GM21390 (cell line): Measurements from ENCODE around the gene BATF2.
A peak's percentile ranks its signal among the peaks of the same experiment; 100 is the strongest.
"Not testable (repeated sequence)": the region's sequence is repeated elsewhere in the genome, so short reads cannot be mapped to it uniquely, and the experiment has no call there.

Experiments used
- ATAC-seq: cut with Tn5 transposase; IDR thresholded peaks from one replicate; pipeline ENCODE4 v1.9.1; 2021; ENCODE audit not compliant: unreplicated experiment

BATF2 gene

DNA sequence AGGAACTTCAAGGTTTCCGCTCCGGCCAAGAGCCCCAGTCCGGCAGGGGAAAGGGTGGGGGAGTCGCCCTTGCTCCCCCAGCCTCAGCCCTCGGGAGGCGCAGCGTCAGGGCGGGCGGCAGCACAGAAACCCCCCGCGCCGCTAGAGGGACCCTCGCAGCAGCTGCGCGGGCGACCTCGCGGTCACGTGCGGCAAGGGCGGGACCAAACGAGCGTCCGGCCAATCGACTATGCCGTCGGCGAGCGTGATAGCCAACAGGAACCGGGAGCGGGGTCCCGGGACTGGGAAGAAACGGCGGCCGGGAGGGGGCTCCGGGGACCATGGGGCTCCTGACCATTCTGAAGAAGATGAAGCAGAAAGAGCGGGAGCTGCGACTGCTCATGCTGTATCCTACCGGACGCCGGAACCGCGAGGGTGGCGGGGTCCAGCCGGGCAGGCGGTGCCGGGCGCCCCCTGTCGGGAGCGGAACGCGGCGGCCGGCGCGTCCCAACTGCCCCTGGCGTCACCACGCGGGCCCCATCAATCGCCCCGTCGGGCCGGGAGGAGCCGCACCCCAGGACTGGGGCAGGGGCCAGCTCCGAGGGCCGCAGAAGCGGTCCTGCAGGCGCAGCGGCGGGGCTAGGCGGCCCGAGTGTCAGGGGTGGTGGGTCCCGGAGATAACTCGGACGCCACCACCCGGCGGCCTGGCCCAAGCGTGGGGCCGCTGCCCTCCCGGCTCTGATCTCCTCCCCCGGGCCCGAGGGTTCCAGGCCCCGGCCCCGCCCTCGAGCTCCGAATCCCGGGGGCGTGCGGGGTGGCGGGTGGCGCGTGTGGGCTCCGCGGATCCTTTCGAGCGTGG lies 17.3 kb upstream of the BATF2 start, which contains the start of gene ARL2:
TSS of gene ARL2 (plus strand) at position 273 of the 838 bp plus-strand sequence. CDS start at position 321, 48 bp downstream.
- ATAC-seq, result peak; percentile 71

DNA sequence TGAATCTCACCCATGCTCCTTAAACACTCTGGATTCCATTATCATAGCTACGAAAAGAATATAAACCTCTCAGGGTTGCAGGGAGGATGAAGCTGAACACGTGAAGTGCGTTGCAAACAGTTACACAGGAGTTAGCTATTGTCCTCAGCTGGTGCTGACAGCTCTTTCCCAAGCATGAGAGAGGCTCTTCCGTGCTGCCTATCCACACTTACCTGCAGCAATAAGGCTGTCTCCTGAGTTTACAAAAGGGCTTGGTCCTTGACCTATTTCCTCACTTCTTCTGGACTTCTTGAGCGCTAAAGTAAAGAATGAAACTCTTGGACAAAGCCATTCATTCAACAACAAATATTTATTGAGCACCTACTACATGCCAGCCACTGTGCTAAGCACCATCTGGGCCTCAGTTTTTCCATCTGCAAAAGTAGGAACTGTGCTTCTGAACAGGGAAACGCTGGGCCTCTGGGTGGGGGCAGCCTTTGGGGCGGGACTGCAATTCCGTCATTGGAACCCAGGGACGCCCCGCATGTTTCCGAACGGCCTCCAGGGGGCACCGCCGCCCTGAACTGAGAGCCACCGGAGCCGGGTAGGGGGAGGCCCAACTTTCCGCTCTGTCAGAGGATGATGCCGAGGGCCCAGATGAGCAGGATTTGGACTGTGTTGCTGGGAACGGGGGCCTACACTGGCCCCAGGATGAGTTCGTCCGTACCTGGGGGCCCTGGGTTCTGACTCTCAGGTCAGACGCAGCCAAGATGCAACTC lies 16.5 kb upstream of the BATF2 start:
- peak; percentile 62 for ATAC-seq

DNA sequence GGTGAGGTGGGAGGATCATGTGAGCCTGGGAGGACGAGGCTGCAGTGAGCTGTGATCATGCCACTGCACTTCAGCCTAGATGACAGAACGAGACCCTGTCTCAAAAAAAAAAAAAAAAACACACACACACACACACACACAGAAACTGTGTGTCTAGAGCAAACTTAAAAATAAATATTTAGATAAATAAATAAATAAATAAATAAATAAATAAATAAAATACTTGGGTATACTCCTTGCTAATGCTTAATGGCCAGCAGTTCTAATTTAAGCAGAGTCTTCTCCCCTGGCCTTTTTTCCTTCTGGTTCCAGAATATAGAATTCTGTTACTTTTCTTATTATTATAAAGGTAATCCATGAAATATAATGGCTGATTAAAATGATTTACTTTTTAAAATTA lies 12.1 kb upstream of the BATF2 start:
- no peak for ATAC-seq

DNA sequence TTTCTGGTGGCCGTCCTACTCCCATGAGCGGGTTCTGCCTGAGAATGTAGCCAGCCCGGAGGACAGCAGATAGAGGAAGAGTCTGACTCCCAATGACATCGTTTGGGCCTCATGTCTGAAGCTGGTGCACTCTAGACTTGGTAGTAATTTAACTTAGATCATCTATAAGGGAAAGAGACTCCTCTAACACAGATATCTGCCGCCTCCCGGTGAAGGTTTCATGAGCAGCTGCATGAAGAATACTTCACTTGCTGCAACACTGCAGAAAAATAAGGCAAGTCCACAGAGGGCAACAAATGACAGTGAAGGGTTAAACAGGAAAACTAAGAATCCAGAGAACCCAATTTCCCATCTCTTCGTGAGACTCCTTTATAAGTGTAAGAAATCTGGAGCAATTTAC lies 11.2 kb upstream of the BATF2 start:
- no peak for ATAC-seq

DNA sequence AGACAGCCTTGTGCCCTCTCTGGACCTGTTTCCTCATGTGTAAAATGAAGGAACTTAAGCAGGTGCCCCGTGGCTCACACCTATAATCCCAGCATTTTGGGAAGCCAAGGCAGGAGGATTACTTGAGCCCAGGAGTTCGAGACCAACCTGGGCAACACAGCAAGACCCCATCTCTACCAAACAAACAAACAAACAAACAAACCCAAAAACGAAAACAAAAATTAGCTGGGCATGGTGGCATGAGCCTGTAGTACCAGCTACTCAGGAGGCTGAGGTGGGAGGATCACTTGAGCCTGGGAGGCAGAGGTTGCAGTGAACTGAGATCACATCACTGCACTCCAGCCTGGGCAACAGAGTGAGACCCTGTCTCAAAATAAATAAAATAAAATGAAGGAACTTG lies 7.2 kb upstream of the BATF2 start:
- not testable (repeated sequence) for ATAC-seq

DNA sequence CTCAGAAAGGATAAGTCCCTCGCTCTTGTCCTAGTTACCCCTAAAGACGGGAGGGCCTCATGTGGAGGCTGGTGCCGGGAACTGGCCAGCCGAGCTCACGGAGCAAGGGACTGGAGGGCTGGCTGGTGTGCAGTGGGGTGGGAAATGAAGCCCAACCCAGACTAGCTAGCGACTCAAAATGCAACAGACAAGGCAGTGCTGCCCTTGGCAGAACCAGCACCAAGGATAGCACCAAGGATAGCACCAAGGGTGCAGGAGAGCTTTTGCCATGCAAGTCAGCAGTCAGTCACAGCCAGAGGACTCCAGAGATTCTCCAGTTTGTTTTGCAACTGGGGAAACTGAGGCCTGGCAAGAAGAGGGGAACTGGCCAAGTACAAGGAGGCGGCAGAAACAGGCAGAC lies 6.5 kb upstream of the BATF2 start:
- ATAC-seq, result no peak

DNA sequence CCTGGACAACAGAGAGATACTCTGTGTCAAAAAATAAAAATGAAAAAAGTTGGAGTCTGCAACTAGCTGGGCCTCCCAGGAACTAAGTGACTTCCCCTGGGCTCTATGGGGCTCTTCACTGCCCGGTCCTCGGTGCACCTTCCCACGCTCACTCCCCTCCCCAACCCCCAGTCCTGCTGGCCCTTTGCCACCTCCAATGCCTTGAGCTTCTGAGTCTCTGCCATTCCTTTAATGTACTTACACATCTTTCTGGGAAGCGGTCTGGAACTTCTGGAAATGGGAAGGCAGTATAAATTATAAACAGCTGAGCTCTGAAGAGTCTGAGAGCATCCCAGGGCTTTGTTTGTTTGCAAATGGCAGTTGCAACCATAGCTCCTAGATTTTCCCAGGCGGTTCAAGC lies 5.9 kb upstream of the BATF2 start:
- no peak for ATAC-seq

DNA sequence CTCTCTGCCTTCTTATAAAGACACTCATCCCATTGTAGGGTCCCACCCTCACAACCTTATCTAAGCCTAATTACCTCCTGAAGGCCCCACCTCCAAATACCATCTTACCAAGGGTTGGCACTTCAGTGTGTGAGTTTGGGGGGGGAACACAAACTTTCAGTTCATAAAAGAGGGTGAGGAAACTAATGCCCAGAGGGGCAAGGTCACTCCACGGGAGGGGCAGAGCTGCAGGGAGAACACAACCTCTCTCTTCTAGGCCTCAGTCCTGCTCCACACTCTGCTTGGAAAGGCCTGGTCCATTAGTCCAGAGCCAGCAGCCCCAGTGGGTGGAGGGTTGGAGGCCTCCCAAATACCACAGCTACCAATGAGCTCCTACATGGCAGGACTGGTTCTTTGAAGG lies 2.7 kb upstream of the BATF2 start:
- no peak for ATAC-seq

DNA sequence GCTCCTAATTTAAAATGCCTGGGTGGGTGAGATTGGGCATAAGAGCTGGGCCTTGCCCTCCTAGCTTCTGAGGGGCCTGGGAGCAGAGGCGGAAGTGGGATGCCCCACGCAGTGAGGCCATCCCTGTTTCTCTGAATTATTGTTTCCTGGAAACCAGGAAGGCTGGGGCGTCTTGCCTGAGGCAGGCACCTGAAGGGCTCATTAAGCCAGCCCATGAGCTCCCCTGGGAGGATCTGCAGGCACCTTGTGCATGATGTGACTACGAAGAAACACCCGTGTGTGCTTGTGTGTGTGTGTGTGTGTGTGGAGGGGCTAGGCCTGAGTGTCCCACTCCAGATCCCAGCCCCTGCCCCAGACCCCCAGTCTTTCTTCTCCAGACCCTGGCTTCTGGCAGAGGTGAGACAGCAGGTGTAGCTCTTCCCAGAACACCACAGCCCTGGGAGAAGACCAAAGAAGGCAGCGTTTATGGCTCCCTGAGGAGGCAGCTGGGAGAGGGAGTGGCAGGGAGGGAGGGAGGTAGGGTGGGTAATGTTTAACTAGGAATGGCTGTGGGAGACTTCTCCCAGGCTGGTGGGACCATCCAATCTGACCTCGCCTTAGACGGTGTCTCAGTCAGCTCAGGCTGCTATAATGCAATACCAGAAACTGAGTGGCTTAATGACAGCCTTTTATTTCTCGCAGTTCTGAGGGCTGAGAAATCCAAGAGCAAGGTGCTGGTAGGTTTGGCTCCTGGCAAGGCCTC lies 2.1 kb upstream of the BATF2 start:
- no peak for ATAC-seq

DNA sequence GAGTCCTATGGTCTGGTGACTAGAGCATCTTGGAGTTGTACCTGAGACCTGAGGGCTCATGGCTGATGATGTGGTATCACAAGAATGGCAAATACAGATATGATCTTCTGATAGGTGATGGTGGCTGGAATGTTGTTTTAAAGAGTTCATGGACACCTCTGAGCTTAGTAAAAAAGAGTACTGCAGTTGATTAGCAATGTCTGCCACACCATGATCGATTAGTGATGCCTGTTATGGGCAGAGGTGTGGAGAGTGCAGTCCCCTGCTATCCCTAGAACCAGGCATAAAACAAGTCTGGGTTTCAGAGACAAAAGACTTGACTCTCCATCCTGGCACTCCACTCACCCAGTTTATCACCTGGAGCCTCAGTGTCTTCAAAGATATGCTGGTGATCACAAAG lies 1.4 kb upstream of the BATF2 start:
- no peak for ATAC-seq

DNA sequence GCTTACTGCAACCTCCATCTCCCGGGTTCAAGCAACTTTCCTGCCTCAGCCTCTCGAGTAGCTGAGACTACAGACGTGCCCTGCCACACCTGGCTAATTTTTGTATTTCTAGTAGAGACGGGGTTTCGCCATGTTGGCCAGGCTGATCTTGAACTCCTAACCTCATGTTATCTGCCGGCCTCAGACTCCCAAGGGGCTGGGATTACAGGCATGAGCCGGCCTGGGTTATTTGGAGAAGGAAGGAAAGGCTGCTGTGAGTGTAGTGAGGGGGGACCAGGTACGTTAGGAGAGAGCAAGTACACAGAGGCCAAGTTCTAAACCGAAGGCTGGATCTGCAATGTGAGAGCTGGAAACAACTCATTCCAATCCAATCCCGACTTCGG lies 453 bp downstream of the BATF2 start:
- no peak for ATAC-seq

DNA sequence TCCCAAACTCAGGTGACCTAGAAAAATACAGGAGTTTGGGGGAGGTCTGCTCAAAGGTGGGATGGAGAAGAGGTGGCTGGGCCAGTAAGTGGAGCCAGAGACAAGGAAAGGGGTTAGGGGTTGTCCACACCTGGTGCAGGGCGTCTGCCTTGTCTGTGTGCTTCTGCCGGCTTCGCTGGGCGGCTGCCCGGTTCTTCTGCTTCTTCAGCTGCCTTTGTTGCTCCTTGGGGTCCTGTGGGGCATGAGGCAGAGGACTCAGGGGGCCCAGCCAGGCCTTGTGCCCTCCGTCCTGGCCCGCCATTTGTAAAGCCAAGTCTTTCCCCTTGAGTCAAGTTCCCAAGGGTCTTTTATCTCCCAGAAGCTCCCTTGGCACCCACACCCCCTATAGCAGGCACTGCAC lies 2.5 kb downstream of the BATF2 start:
- ATAC-seq, result no peak

DNA sequence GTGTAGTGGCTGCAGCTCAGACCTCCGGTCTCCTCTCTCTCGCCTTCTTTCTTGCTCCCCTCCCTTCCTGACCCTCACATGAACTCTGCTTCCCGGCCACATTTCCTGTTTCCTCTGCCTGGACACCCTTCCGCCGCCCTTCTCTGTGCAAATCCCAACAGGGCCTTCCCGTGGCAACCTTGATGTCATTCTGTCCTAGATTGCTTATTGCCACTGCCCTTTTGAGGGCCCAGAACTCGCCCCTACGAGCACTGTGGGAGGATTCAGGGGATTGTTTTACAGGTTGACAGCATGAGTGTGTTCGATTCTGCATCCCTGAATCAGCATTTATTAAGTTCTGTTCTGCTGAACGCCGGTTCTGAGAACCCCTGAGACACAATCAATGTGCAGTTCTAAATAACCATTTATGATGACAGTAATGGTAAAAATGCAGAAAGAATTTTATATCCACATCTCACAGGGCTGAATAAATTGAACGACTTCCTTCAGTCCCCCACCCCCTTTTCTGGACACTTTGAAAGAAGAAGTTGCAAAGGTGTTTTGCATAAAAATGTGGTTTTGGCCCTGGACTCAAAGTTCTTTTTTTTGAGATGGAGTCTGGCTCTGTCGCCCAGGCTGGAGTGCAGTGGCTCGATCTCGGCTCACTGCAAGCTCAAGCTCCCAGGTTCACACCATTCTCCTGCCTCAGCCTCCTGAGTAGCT lies 6.4 kb downstream of the BATF2 start:
- no peak for ATAC-seq

DNA sequence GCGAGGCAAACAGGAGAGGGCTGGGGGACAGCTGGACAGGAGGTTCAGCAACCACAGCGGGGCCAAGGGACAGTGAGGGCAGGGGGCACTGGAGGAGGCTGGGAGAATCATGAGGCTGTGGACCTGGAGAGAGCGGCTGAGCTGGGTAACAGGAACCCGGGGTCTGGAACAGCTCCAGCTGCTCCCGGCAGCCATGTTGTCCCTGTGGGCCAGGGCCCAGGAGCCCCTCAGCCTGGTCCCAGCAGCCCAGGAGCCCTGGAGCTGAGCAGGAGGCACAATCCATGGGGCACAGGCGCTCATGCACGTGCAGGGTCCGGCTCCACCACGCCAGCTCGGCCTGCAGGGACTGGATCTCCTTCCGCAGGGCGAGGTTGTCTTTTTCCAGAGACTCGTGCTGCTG lies 7.4 kb downstream of the BATF2 start:
- ATAC-seq, result no peak

DNA sequence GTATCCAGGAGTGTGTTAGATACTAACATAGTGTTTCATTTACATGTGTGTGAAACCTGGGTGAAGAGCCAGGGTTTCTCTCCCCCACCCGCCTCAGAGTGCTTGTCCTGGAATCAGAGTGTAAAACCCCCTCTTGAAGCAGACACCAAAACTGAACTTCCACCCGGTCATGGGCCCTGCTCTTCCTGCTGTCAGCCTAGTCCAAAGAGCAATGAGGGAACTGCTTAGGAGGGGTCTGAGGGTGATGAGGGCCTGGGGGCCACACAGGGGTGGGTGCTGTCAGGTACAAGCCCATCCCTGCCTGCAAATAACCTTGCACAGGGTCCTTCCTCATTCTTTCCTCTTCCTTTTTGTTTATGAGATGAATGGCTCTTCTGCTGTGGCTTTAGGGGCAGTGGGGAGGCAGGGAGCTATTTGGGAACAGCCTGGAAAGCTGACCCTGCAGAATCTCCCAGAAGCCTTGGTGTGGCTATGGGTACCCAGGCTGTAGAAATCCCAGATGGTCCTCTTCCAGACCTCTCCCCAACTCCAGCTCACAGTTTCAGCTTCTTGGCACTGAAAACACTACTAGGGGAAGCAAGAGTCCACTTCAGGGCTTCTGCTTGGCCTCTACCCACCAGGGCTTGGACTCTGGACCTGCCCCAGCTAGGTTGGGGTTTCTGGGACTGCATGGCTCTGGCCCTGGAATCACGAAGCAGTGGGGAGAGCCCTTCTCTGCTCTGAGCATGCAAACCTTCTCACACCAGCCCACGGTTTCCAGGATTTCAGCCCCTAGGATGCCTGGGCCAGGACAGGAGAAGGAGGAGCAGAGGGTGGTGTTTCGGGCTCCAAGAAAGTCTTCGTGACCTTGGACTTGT lies 8.5 kb downstream of the BATF2 start:
- ATAC-seq, result no peak

DNA sequence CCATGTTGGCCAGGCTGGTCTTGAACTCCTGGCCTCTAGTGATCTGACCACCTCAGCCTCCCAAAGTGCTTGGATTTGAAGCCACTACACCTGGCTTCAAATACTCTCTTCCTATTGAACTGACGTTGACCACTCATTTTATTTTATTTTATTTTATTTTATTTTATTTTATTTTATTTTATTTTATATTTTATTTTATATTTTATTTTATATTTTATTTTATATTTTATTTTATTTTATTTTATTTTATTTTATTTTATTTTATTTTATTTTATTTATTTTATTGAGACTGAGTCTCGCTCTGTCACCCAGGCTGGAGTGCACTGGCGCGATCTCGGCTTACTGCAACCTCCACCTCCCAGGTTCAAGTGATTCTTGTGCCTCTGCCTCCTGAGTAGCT lies 13.4 kb downstream of the BATF2 start:
- not testable (repeated sequence) for ATAC-seq

DNA sequence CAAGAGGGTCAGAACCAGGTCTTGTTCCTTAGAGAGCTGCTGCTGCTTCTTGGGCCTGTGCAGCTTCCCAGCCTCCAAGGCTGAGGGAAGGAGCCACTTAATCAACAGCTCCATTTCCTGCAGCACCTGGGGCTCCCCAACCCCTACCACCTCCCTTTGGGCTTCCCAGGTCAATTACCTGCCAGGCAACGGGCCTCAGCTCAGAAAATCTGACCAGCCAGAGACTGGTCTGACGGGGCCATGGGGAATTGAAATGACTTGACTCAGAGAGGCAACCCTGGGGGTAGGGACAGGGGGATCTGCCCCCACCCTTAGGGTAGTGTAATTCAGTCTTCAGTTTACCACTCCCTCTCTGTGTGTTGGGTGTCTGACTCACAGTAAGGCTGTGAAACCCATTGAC lies 20.1 kb downstream of the BATF2 start:
- no peak for ATAC-seq

DNA sequence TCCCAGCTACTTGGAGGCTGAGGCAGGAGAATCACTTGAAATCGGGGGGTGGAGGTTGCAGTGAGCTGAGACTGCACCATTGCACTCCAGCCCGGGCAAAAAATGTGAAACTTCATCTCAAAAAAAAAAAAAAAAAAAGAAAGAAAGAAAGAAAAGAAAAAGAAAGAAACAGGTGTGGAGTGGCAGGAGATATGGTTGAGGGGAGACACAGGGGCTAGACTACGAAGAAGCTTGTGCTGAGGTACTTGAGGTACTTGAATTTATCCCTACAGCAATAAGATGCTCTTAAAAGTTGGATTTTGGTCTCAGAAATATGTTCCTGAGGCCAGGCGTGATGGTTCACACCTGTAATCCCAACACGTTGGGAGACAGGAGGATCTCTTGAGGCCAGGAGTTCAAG lies 22.6 kb downstream of the BATF2 start:
- ATAC-seq, result no peak

DNA sequence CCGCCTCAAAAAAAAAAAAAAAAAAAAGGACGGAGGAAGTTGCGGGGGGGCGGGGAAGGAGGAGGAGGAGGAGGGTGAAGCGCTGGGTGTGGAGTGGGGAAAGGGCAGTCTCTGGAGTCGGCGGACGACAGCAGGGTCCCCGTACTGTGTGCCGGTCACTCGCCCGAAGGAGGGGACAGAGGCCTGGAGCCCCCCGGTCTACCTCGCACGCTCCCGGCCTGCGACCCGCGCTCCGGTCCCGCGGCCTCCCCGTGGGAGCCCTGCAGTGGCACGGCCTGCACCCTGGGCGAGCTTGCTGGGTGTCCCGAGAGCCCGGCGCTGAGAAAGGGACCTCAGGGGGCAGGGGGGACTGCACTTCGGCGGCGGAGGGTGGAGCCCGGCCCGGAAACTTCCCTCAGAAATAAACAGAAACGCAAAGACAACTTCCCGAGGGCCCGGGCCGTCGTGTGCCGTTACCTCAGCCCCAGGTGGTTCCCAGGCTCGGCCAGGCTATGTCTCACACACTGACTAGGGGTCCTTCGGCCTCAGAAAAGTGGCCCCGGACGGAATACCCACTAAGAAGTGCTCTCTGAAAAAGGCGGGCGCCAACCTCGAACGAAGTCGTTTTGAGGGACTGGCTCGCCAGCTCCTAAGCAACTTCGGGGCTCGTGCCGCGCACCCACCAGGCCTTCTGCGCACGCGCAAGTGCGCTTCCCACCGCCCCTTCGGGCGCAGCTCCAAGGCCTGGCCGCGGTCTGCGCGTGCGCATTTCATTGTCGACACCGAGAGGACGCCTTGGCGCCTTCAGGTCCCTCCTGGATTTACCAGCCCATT lies 25.1 kb downstream of the BATF2 start, which contains the start of gene MAJIN:
TSS of gene MAJIN (minus strand) at position 688 of the 813 bp plus-strand sequence. CDS start 12,703 bp downstream, outside the sequence.
- no peak for ATAC-seq
